Keratinocyte (primary cell): ENCODE results near the gene JMJD1C.

Experiments used
- EZH2 ChIP-seq: IDR thresholded peaks from one replicate; pipeline ENCODE4 v1.6.1; 2012; ENCODE audit warnings: inconsistent platforms, mild to moderate bottlenecking, low read length, moderate library complexity
- TF ChIP-seq, protein P1 (sequence below), 3 experiments: IDR thresholded peaks in 1 of 3; conservative IDR thresholded peaks in 1 of 3; optimal IDR thresholded peaks in 1 of 3; 2 replicates in 2 of 3; 3 replicates in 1 of 3; pipeline versions ENCODE3 to v1.5.1; 2011; ENCODE audit warnings: low read length in 3 of 3, mild to moderate bottlenecking in 3 of 3, moderate library complexity in 2 of 3, control low read depth in 1 of 3, inconsistent platforms in 1 of 3; ENCODE audit not compliant: insufficient read depth in 2 of 3; ENCODE audit errors: extremely low read depth in 1 of 3

DNA sequence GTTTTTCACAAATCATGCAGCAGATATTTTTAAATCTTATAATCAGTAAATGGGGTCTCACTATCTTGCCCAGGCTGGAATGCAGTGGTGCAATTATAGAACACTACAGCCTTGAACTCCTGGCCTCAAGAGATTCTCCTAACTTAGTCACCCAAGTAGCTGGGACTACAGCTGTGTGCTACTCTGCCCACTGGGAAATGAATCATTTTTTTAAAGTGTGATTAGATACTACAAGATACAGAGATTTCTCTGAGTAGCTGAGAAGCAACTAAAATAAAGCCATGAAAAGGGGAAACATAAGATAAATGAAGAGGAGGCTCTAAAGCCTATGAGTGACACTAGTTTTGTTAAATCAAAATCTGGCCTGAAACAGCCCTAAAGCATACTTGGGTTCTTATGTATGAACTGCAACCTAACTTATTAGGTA is 119.7 kb downstream of the JMJD1C start:
- TF ChIP-seq, protein P1, sequence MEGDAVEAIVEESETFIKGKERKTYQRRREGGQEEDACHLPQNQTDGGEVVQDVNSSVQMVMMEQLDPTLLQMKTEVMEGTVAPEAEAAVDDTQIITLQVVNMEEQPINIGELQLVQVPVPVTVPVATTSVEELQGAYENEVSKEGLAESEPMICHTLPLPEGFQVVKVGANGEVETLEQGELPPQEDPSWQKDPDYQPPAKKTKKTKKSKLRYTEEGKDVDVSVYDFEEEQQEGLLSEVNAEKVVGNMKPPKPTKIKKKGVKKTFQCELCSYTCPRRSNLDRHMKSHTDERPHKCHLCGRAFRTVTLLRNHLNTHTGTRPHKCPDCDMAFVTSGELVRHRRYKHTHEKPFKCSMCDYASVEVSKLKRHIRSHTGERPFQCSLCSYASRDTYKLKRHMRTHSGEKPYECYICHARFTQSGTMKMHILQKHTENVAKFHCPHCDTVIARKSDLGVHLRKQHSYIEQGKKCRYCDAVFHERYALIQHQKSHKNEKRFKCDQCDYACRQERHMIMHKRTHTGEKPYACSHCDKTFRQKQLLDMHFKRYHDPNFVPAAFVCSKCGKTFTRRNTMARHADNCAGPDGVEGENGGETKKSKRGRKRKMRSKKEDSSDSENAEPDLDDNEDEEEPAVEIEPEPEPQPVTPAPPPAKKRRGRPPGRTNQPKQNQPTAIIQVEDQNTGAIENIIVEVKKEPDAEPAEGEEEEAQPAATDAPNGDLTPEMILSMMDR (optimal IDR thresholded peaks at IDR 0.05 in 1 of 3, IDR thresholded peaks at IDR 0.05 in 1 of 3, conservative IDR thresholded peaks at IDR 0.05 in 1 of 3; ENCODE audit: extremely low read depth in 1 of 3, insufficient read depth in 2 of 3, low read length in 3 of 3): no peak
- TF ChIP-seq EZH2: no peak
